ENCODE results near the gene UBR4.
A peak's percentile ranks its signal among the peaks of the same experiment; 100 is the strongest.

The UBR4 gene

DNA sequence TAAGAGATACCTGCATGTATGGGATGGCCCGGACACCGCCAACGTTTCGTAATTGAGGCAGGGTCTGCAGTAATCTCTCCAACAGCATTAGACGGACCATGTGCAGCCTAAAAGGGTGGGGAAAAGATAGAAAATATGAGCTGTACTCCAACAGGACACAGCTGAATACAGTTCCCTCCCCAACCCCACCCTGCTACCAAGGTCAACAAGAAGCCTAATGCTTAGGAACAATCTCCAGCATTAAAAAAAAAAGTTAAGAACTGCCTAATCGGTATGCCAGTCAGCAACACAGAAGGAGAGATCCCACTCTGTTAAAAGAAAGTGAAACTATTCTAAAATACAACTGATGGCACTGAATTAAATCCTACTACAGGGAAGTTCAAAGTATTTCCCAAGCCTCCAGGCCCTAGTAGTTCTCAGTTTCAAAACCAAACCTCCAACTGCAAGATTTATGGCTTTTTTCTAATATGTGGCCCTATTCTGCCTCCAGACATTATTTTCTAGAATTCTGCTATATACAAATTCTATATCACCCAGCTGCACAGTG lies 81.0 kb downstream of the UBR4 start:
- DNase-seq (ENCODE audit: low spot score), result no peak
- H3K27ac Mint-ChIP-seq, result no peak overlapping the region
- H3K36me3 Mint-ChIP-seq (ENCODE audit: low read depth), result peaks cover 73% of the 10 kb centered on the region
- H3K4me1 Mint-ChIP-seq (ENCODE audit: low read depth), result peaks cover 24% of the 10 kb centered on the region
- no peaks in the 10 kb centered on the region for H3K27me3 Mint-ChIP-seq (ENCODE audit: low read depth)
- H3K4me3 Mint-ChIP-seq, result no peak overlapping the region
- peaks cover 10% of the 10 kb centered on the region for H3K9me3 Mint-ChIP-seq

- peak; percentile 17 for DNase-seq (ENCODE audit: low spot score)
- H3K4me3 Mint-ChIP-seq, result peak overlapping the region; percentile 61
Measured at GRCh38 chr1:19124273-19124672, 85.8 kb downstream of the UBR4 start.

DNA sequence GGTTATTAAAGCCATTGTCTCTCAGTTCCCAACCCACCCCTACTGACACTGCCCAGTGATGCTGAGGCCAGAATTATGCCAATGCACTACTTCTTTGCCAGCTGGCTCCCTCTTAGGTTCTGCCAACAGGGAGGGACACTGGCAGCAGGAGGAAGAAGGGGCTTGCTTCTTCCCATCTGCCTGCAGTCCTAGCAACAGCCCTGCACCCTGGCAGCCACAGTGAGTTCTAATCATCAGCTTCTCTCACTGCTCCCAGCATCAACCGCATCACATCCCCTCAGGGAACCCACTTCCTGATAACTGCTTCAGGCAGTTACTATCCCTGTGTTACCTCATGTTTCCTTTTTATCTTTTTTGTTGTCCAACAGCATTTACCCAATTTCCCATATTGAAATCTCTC lies 86.2 kb downstream of the UBR4 start:
- H3K36me3 Mint-ChIP-seq (ENCODE audit: low read depth), result peaks cover 82% of the 10 kb centered on the region
- no peaks in the 10 kb centered on the region for H3K27me3 Mint-ChIP-seq (ENCODE audit: low read depth)
- no peaks in the 10 kb centered on the region for H3K9me3 Mint-ChIP-seq
- peak overlapping the region; percentile 82 for H3K27ac Mint-ChIP-seq
- peak; percentile 21 for DNase-seq (ENCODE audit: low spot score)
- peak overlapping the region; percentile 61 for H3K4me3 Mint-ChIP-seq
- peaks cover 35% of the 10 kb centered on the region for H3K4me1 Mint-ChIP-seq (ENCODE audit: low read depth)

More at GRCh38 chr1:19124273-19124672, 85.8 kb downstream of the UBR4 start:
- peaks cover 36% of the 10 kb centered on the region for H3K4me1 Mint-ChIP-seq (ENCODE audit: low read depth)
- no peaks in the 10 kb centered on the region for H3K27me3 Mint-ChIP-seq (ENCODE audit: low read depth)
- no peaks in the 10 kb centered on the region for H3K9me3 Mint-ChIP-seq
- peak overlapping the region; percentile 82 for H3K27ac Mint-ChIP-seq
- H3K36me3 Mint-ChIP-seq (ENCODE audit: low read depth), result peaks cover 81% of the 10 kb centered on the region

DNA sequence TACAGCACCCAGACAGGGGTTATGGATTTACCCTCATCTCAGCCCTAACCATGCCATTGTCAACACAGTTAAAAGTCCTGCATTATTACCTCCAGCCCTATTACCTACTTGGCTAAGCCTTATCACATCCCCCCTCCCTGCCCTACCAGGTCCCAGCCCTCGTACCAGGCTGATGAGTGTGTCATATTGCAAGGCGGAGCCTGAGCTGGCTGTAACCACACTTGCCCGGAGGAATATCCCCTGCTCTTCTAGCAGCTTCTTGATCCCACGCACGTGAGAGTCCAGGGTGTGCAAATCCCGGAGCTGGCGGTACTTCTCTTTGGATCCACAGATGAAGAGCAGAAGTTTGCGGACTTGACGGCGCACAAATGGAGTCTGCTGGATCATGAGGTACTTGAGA lies 87.4 kb downstream of the UBR4 start:
- no peak overlapping the region for H3K4me3 Mint-ChIP-seq
- peaks cover 81% of the 10 kb centered on the region for H3K36me3 Mint-ChIP-seq (ENCODE audit: low read depth)
- H3K9me3 Mint-ChIP-seq, result no peaks in the 10 kb centered on the region
- no peak for DNase-seq (ENCODE audit: low spot score)
- peaks cover 35% of the 10 kb centered on the region for H3K4me1 Mint-ChIP-seq (ENCODE audit: low read depth)
- H3K27ac Mint-ChIP-seq, result peak overlapping the region; percentile 16
- H3K27me3 Mint-ChIP-seq (ENCODE audit: low read depth), result no peaks in the 10 kb centered on the region

GRCh38 chr1:19121192-19121591 lies 88.9 kb downstream of the UBR4 start:
- Mint-ChIP-seq H3K4me1 (ENCODE audit: low read depth) (peaks cover 31% of the 10 kb centered on the region), H3K36me3 (ENCODE audit: low read depth) (peaks cover 78% of the 10 kb centered on the region), H3K9me3 (no peaks in the 10 kb centered on the region), H3K27me3 (ENCODE audit: low read depth) (no peaks in the 10 kb centered on the region), H3K4me3 (no peak overlapping the region), H3K27ac (no peak overlapping the region)
- no peak for DNase-seq (ENCODE audit: low spot score)

DNA sequence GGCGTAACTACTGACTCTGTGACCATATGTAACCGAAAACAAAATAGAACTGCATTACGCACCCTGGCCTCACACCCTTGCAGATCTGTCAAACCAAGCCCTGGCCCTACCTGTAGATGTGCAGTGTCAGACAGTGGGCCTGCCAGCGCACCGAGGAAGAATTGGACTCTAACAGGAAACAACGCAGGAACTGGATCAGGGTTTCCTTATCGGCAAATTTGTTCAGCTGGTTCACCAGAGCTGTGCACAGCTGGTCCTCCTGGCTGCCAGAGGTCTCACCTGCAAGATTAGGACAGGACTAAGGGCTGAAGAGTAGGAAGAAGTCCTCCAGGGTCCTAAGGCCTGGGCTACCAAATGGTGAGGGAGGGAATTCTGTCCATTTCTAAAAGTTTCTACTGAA lies 90.0 kb downstream of the UBR4 start:
- H3K4me1 Mint-ChIP-seq (ENCODE audit: low read depth), result peaks cover 25% of the 10 kb centered on the region
- no peak overlapping the region for H3K27ac Mint-ChIP-seq
- no peak overlapping the region for H3K4me3 Mint-ChIP-seq
- no peaks in the 10 kb centered on the region for H3K9me3 Mint-ChIP-seq
- no peak for DNase-seq (ENCODE audit: low spot score)
- peaks cover 77% of the 10 kb centered on the region for H3K36me3 Mint-ChIP-seq (ENCODE audit: low read depth)
- H3K27me3 Mint-ChIP-seq (ENCODE audit: low read depth), result no peaks in the 10 kb centered on the region

DNA sequence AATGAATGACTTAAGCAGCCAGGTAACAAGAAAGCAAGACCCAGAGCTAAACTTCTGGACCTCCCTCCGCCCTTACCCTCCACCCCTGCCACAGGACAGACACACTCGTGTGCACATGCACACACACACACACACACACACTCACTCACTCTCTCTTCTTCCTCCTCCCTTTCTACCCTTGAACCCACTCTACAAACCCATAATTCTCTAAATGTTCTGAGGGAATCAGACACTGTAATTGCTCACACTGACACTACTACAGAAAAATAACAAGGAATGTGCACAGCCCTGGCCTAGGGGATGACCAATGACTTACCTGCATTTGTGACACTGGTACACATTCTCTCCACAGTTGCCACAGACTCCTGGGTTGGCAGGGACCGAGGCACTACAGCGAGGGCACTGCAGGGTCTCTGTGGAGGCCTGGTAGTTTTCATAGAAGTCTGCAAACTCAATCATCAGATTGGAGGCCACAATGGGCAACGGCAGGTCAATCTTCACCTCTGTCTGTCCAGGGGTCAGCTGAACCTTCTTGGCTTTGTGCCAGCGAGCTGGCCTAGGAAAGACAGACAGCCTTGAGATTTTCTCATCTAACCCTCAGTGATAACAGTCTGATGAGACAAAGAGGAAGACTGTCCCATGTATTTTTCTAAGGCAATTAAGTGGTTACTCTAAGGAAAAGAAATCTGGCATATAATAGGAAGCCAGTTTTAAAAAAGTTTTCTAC lies 94.8 kb downstream of the UBR4 start:
- Mint-ChIP-seq H3K36me3 (ENCODE audit: low read depth) (peaks cover 71% of the 10 kb centered on the region), H3K27ac (no peak overlapping the region), H3K9me3 (no peaks in the 10 kb centered on the region)

GRCh38 chr1:19113697-19114092 lies 96.4 kb downstream of the UBR4 start:
- peak; percentile 12 for DNase-seq (ENCODE audit: low spot score)
- no peaks in the 10 kb centered on the region for H3K27me3 Mint-ChIP-seq (ENCODE audit: low read depth)
- H3K4me3 Mint-ChIP-seq, result no peak overlapping the region
- no peak overlapping the region for H3K27ac Mint-ChIP-seq
- H3K9me3 Mint-ChIP-seq, result no peaks in the 10 kb centered on the region
- H3K36me3 Mint-ChIP-seq (ENCODE audit: low read depth), result peaks cover 62% of the 10 kb centered on the region
- H3K4me1 Mint-ChIP-seq (ENCODE audit: low read depth), result no peaks in the 10 kb centered on the region

More for the DNA sequence above, 94.8 kb downstream of the UBR4 start:
- DNase-seq (ENCODE audit: low spot score), result no peak
- Mint-ChIP-seq H3K27me3 (ENCODE audit: low read depth) (no peaks in the 10 kb centered on the region), H3K4me1 (ENCODE audit: low read depth) (no peaks in the 10 kb centered on the region), H3K4me3 (no peak overlapping the region)

GRCh38 chr1:19112891-19113696 lies 97.0 kb downstream of the UBR4 start:
- peaks cover 61% of the 10 kb centered on the region for H3K36me3 Mint-ChIP-seq (ENCODE audit: low read depth)

GRCh38 chr1:19110257-19110927 lies 99.7 kb downstream of the UBR4 start:
- no peaks in the 10 kb centered on the region for H3K9me3 Mint-ChIP-seq
- no peaks in the 10 kb centered on the region for H3K4me1 Mint-ChIP-seq (ENCODE audit: low read depth)
- no peak overlapping the region for H3K4me3 Mint-ChIP-seq
- H3K27me3 Mint-ChIP-seq (ENCODE audit: low read depth), result no peaks in the 10 kb centered on the region
- DNase-seq (ENCODE audit: low spot score), result no peak
- H3K36me3 Mint-ChIP-seq (ENCODE audit: low read depth), result peaks cover 59% of the 10 kb centered on the region
- no peak overlapping the region for H3K27ac Mint-ChIP-seq

More at GRCh38 chr1:19112891-19113696, 97.0 kb downstream of the UBR4 start:
- Mint-ChIP-seq H3K9me3 (no peaks in the 10 kb centered on the region), H3K4me3 (no peak overlapping the region), H3K4me1 (ENCODE audit: low read depth) (no peaks in the 10 kb centered on the region), H3K27ac (no peak overlapping the region), H3K27me3 (ENCODE audit: low read depth) (no peaks in the 10 kb centered on the region)
- DNase-seq (ENCODE audit: low spot score), result no peak

- Mint-ChIP-seq H3K9me3 (no peaks in the 10 kb centered on the region), H3K27ac (no peak overlapping the region), H3K36me3 (ENCODE audit: low read depth) (peaks cover 60% of the 10 kb centered on the region), H3K4me1 (ENCODE audit: low read depth) (no peaks in the 10 kb centered on the region), H3K27me3 (ENCODE audit: low read depth) (no peaks in the 10 kb centered on the region), H3K4me3 (no peak overlapping the region)
- DNase-seq (ENCODE audit: low spot score), result no peak
Measured at GRCh38 chr1:19109545-19109944, 100.5 kb downstream of the UBR4 start.

- Mint-ChIP-seq H3K9me3 (no peaks in the 10 kb centered on the region), H3K27me3 (ENCODE audit: low read depth) (no peaks in the 10 kb centered on the region), H3K4me3 (no peak overlapping the region), H3K27ac (no peak overlapping the region), H3K4me1 (ENCODE audit: low read depth) (no peaks in the 10 kb centered on the region), H3K36me3 (ENCODE audit: low read depth) (peaks cover 54% of the 10 kb centered on the region)
- DNase-seq (ENCODE audit: low spot score), result no peak
Measured at GRCh38 chr1:19101244-19101643, 108.8 kb downstream of the UBR4 start.

DNA sequence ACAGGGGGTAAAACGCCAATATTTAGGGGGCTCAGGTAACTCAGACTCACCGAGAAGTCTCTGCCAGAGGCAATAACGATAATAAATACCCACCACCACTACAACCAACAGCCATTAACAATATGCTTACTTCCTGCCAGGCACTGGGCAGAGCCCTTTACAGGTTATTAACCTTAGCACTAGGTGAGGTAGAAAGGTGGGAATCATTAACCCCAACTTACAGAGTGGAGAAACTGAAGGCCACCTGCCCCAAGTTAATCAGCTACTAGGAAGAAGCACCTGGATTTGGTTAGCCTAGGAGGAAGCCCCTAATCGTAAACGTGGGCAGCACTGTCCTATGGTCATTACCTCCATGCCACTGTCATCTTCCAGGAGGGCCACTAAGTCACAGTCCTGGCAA lies 110.0 kb downstream of the UBR4 start:
- no peaks in the 10 kb centered on the region for H3K4me1 Mint-ChIP-seq (ENCODE audit: low read depth)
- no peaks in the 10 kb centered on the region for H3K27me3 Mint-ChIP-seq (ENCODE audit: low read depth)
- H3K4me3 Mint-ChIP-seq, result no peak overlapping the region
- H3K36me3 Mint-ChIP-seq (ENCODE audit: low read depth), result peaks cover 52% of the 10 kb centered on the region
- H3K27ac Mint-ChIP-seq, result no peak overlapping the region
- H3K9me3 Mint-ChIP-seq, result no peaks in the 10 kb centered on the region
- DNase-seq (ENCODE audit: low spot score), result no peak

GRCh38 chr1:19096990-19097389 lies 113.1 kb downstream of the UBR4 start:
- Mint-ChIP-seq H3K4me3 (no peak overlapping the region), H3K9me3 (no peaks in the 10 kb centered on the region), H3K36me3 (ENCODE audit: low read depth) (peaks cover 52% of the 10 kb centered on the region), H3K4me1 (ENCODE audit: low read depth) (no peaks in the 10 kb centered on the region), H3K27me3 (ENCODE audit: low read depth) (no peaks in the 10 kb centered on the region), H3K27ac (no peak overlapping the region)
- DNase-seq (ENCODE audit: low spot score), result no peak

Measured in T-helper 2 cell treated with Interferon-gamma antibody and Interleukin-4, amounts not matched to agents 5 μg/mL and 100 μg/mL, for 36 hours (primary cell).